ENCODE measurements around the gene GRK5. TPM values are rescaled to one million over a fixed set of nuclear protein-coding genes. Genes with fewer than 3 reads are reported as not detected.

The GRK5 gene
- total and polyA plus RNA-seq, 4 donors, result 73.8 to 112 (median 101) TPM

- no peak for ATAC-seq (ENCODE audit: low FRiP score)
- Histone ChIP-seq H3K36me3 (ENCODE audit: control insufficient read depth in 1 of 2, insufficient read depth in 2 of 2, low read length in 1 of 2) (no peaks in the 10 kb centered on the region), H3K27ac (ENCODE audit: low read depth in 1 of 2, low read length in 2 of 2) (no peak overlapping the region), H3K4me3 (ENCODE audit: low read length in 2 of 2) (no peak overlapping the region), H3K9me3 (ENCODE audit: control insufficient read depth, low read length) (no peaks in the 10 kb centered on the region), H3K27me3 (ENCODE audit: control insufficient read depth in 1 of 2, insufficient read depth in 2 of 2, low read length in 1 of 2) (no peaks in the 10 kb centered on the region), H3K4me1 (ENCODE audit: control insufficient read depth in 1 of 2, insufficient read depth in 2 of 2, low read length in 2 of 2) (no peaks in the 10 kb centered on the region)
- no peak for DNase-seq
- 78 to 84% methylated on average over 5 of the region's 5 CpGs for WGBS, 2 donors
- intact Hi-C loops (cut with DNase I), result no loop called here
These were observed 292.3 kb downstream of the GRK5 start for GRCh38 chr10:119499677-119500002.

- Histone ChIP-seq H3K27me3 (ENCODE audit: control insufficient read depth in 1 of 2, insufficient read depth in 2 of 2, low read length in 1 of 2) (no peaks in the 10 kb centered on the region), H3K4me1 (ENCODE audit: control insufficient read depth in 1 of 2, insufficient read depth in 2 of 2, low read length in 2 of 2) (no peaks in the 10 kb centered on the region), H3K27ac (ENCODE audit: low read depth in 1 of 2, low read length in 2 of 2) (no peak overlapping the region), H3K9me3 (ENCODE audit: control insufficient read depth, low read length) (no peaks in the 10 kb centered on the region), H3K4me3 (ENCODE audit: low read length in 2 of 2) (no peak overlapping the region), H3K36me3 (ENCODE audit: control insufficient read depth in 1 of 2, insufficient read depth in 2 of 2, low read length in 1 of 2) (no peaks in the 10 kb centered on the region)
- WGBS, 2 donors, result 52 to 61% methylated on average over 8 of the region's 8 CpGs
- intact Hi-C loops (cut with DNase I), result no loop called here
- DNase-seq (no peak), ATAC-seq (ENCODE audit: low FRiP score) (no peak)
These were observed 292.9 kb downstream of the GRK5 start for GRCh38 chr10:119500123-119500795.

- H3K27me3 ChIP-seq (ENCODE audit: control insufficient read depth in 1 of 2, insufficient read depth in 2 of 2, low read length in 1 of 2), result no peaks in the 10 kb centered on the region
- DNase-seq (no peak), ATAC-seq (ENCODE audit: low FRiP score) (no peak)
- intact Hi-C loops (cut with DNase I), result no loop called here
- no peaks in the 10 kb centered on the region for H3K9me3 ChIP-seq (ENCODE audit: control insufficient read depth, low read length)
- H3K4me3 ChIP-seq (ENCODE audit: low read length in 2 of 2), result no peak overlapping the region
- H3K4me1 ChIP-seq (ENCODE audit: control insufficient read depth in 1 of 2, insufficient read depth in 2 of 2, low read length in 2 of 2), result no peaks in the 10 kb centered on the region
- no peaks in the 10 kb centered on the region for H3K36me3 ChIP-seq (ENCODE audit: control insufficient read depth in 1 of 2, insufficient read depth in 2 of 2, low read length in 1 of 2)
- no peak overlapping the region for H3K27ac ChIP-seq (ENCODE audit: low read depth in 1 of 2, low read length in 2 of 2)
- WGBS, 2 donors, result 82 to 90% methylated on average over 5 to 6 of the region's 6 CpGs
These were observed 293.4 kb downstream of the GRK5 start for GRCh38 chr10:119500821-119501220.

GRCh38 chr10:119501690-119502089, 294.3 kb downstream of the GRK5 start:
- Histone ChIP-seq H3K27ac (ENCODE audit: low read depth in 1 of 2, low read length in 2 of 2) (no peak overlapping the region), H3K4me1 (ENCODE audit: control insufficient read depth in 1 of 2, insufficient read depth in 2 of 2, low read length in 2 of 2) (no peaks in the 10 kb centered on the region), H3K4me3 (ENCODE audit: low read length in 2 of 2) (no peak overlapping the region), H3K36me3 (ENCODE audit: control insufficient read depth in 1 of 2, insufficient read depth in 2 of 2, low read length in 1 of 2) (no peaks in the 10 kb centered on the region), H3K27me3 (ENCODE audit: control insufficient read depth in 1 of 2, insufficient read depth in 2 of 2, low read length in 1 of 2) (no peaks in the 10 kb centered on the region), H3K9me3 (ENCODE audit: control insufficient read depth, low read length) (no peaks in the 10 kb centered on the region)
- ATAC-seq (ENCODE audit: low FRiP score) (no peak), DNase-seq (peak in 1 of 2 donors; percentile 12)
- WGBS, 2 donors, result 89 to 93% methylated on average over 2 of the region's 2 CpGs
- intact Hi-C loops (cut with DNase I), result no loop called here

DNA sequence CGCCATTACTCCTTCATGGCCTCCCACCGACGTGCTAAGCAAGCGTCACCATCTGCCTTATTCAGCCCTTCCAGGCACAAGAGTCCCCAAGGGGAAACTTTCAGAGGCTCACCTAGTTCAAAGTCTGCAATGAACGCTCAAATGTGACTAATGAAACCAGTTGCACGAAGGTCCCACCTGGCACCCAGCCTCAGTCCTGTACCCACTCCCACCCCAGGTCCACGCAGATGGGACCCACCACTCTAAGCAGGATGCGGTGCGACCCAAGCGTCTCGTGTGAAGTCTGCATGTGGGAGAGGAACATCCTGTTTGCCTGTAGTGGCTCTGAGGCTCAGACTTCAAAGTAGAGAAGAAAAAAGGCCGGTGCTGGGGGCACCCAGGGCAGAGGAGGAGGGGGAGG, 294.8 kb downstream of the GRK5 start:
- intact Hi-C loops (cut with DNase I), result no loop called here
- ATAC-seq (ENCODE audit: low FRiP score), result no peak
- H3K27me3 ChIP-seq (ENCODE audit: control insufficient read depth in 1 of 2, insufficient read depth in 2 of 2, low read length in 1 of 2), result no peaks in the 10 kb centered on the region

DNA sequence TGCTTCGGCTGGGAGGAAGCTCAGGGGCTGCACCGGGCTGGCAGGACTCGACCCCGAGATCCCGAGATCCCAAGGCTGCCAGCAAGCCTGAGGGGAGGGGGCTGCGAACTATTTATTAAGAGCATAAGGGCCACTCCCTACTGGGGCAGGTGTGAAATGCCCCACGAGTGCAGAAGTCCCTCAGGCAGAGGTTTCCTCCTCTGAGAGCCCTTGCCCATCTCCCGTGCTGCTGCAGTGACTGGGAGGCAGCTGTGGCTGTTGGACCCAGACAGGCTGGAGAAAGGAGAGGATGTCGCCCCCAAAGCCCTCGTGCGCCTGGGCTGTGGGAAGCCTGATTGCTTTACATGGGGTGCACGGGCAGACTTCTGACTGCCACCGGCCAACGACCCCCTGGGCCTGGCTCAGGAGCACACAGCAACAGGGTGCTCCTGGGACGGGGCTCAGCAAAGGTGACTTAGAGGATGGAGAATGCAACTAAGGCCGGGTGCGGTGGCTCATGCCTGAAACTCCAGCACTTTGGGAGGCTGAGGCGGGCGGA, 295.3 kb downstream of the GRK5 start:
- no peak overlapping the region for H3K4me3 ChIP-seq (ENCODE audit: low read length in 2 of 2)
- no peaks in the 10 kb centered on the region for H3K36me3 ChIP-seq (ENCODE audit: control insufficient read depth in 1 of 2, insufficient read depth in 2 of 2, low read length in 1 of 2)
- whole genome bisulfite sequencing, 2 donors, result 80 to 86% methylated on average over 19 of the region's 19 CpGs
- no peaks in the 10 kb centered on the region for H3K9me3 ChIP-seq (ENCODE audit: control insufficient read depth, low read length)
- H3K27me3 ChIP-seq (ENCODE audit: control insufficient read depth in 1 of 2, insufficient read depth in 2 of 2, low read length in 1 of 2), result no peaks in the 10 kb centered on the region
- H3K27ac ChIP-seq (ENCODE audit: low read depth in 1 of 2, low read length in 2 of 2), result no peak overlapping the region
- H3K4me1 ChIP-seq (ENCODE audit: control insufficient read depth in 1 of 2, insufficient read depth in 2 of 2, low read length in 2 of 2), result no peaks in the 10 kb centered on the region
- intact Hi-C loops (cut with DNase I), result no loop called here
- DNase-seq (peak in 1 of 2 donors; percentile 35), ATAC-seq (ENCODE audit: low FRiP score) (no peak)

More for the DNA sequence above, 294.8 kb downstream of the GRK5 start:
- peak in 1 of 2 donors; percentile 49 for DNase-seq
- no peaks in the 10 kb centered on the region for H3K4me1 ChIP-seq (ENCODE audit: control insufficient read depth in 1 of 2, insufficient read depth in 2 of 2, low read length in 2 of 2)
- WGBS, 2 donors, result 88 to 92% methylated on average over 12 of the region's 12 CpGs
- no peaks in the 10 kb centered on the region for H3K9me3 ChIP-seq (ENCODE audit: control insufficient read depth, low read length)
- no peak overlapping the region for H3K4me3 ChIP-seq (ENCODE audit: low read length in 2 of 2)
- H3K27ac ChIP-seq (ENCODE audit: low read depth in 1 of 2, low read length in 2 of 2), result no peak overlapping the region
- H3K36me3 ChIP-seq (ENCODE audit: control insufficient read depth in 1 of 2, insufficient read depth in 2 of 2, low read length in 1 of 2), result no peaks in the 10 kb centered on the region

DNA sequence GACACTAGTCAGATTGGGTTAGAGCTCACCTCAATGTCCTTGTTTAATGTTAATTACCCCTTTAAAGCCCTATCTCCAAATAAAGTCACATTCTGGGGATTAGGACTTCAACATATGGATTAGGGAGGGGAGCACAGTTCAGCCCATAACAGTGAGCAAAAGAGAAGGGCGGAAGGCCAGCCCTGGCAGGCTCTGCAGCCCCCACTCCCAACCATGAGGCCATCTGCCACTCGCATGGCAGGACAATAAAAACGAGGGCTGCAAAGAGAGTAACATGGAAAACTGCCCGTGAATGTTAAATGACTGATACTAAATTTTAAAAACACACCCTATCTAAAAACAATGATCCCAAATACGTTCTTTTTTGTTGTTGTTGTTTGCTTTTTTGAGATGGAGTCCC, 296.4 kb downstream of the GRK5 start:
- ATAC-seq (ENCODE audit: low FRiP score) (no peak), DNase-seq (no peak)
- Histone ChIP-seq H3K4me1 (ENCODE audit: control insufficient read depth in 1 of 2, insufficient read depth in 2 of 2, low read length in 2 of 2) (no peaks in the 10 kb centered on the region), H3K4me3 (ENCODE audit: low read length in 2 of 2) (no peak overlapping the region), H3K36me3 (ENCODE audit: control insufficient read depth in 1 of 2, insufficient read depth in 2 of 2, low read length in 1 of 2) (no peaks in the 10 kb centered on the region), H3K27ac (ENCODE audit: low read depth in 1 of 2, low read length in 2 of 2) (no peak overlapping the region), H3K9me3 (ENCODE audit: control insufficient read depth, low read length) (no peaks in the 10 kb centered on the region), H3K27me3 (ENCODE audit: control insufficient read depth in 1 of 2, insufficient read depth in 2 of 2, low read length in 1 of 2) (no peaks in the 10 kb centered on the region)
- intact Hi-C loops (cut with DNase I), result no loop called here
- 93 to 94% methylated on average over 5 of the region's 5 CpGs for WGBS, 2 donors

- Histone ChIP-seq H3K27ac (ENCODE audit: low read depth in 1 of 2, low read length in 2 of 2) (no peak overlapping the region), H3K27me3 (ENCODE audit: control insufficient read depth in 1 of 2, insufficient read depth in 2 of 2, low read length in 1 of 2) (no peaks in the 10 kb centered on the region), H3K4me1 (ENCODE audit: control insufficient read depth in 1 of 2, insufficient read depth in 2 of 2, low read length in 2 of 2) (no peaks in the 10 kb centered on the region), H3K9me3 (ENCODE audit: control insufficient read depth, low read length) (no peaks in the 10 kb centered on the region), H3K4me3 (ENCODE audit: low read length in 2 of 2) (no peak overlapping the region), H3K36me3 (ENCODE audit: control insufficient read depth in 1 of 2, insufficient read depth in 2 of 2, low read length in 1 of 2) (no peaks in the 10 kb centered on the region)
- DNase-seq (no peak), ATAC-seq (ENCODE audit: low FRiP score) (no peak)
- WGBS, 2 donors, result 95 to 96% methylated on average over 10 of the region's 10 CpGs
- intact Hi-C loops (cut with DNase I), result no loop called here
These were observed 297.3 kb downstream of the GRK5 start for GRCh38 chr10:119504651-119505050.

DNA sequence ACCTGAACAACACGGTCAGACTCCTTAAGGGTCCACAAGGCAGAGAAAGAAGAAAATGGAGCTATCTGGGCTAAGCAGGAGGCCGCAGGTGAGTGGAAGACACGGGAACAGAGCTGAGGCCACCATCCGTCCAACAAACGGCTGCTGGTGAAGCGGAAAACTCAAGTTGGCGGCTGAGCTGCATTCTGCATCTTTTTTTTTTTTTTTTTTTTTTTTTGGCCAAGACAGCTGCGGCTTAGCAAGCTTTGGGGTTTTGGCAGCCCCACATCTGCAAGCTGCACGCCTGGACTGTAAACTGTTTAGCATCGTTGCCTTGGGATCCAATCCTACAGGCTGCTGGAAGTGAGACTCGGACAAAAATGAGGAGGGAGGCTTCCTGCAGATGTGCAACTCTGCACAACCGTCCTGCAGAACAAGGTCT, 297.8 kb downstream of the GRK5 start:
- intact Hi-C loops (cut with DNase I), result no loop called here
- H3K27ac ChIP-seq (ENCODE audit: low read depth in 1 of 2, low read length in 2 of 2), result no peak overlapping the region
- no peaks in the 10 kb centered on the region for H3K36me3 ChIP-seq (ENCODE audit: control insufficient read depth in 1 of 2, insufficient read depth in 2 of 2, low read length in 1 of 2)
- no peaks in the 10 kb centered on the region for H3K4me1 ChIP-seq (ENCODE audit: control insufficient read depth in 1 of 2, insufficient read depth in 2 of 2, low read length in 2 of 2)
- H3K27me3 ChIP-seq (ENCODE audit: control insufficient read depth in 1 of 2, insufficient read depth in 2 of 2, low read length in 1 of 2), result no peaks in the 10 kb centered on the region
- WGBS, 2 donors, result 89 to 91% methylated on average over 12 of the region's 12 CpGs
- no peak for DNase-seq
- H3K4me3 ChIP-seq (ENCODE audit: low read length in 2 of 2), result no peak overlapping the region
- peak; percentile 23 for ATAC-seq (ENCODE audit: low FRiP score)
- no peaks in the 10 kb centered on the region for H3K9me3 ChIP-seq (ENCODE audit: control insufficient read depth, low read length)

Data from aorta (tissue), 5 donors.